HL-60 (cell line): ENCODE results near the gene C22orf39.

ENCODE experiments used
- DNase-seq, 2 experiments: peaks; one replicate each; pipeline ENCODE4 v3.0.0-alpha.2; 2010 to 2020; ENCODE audit warnings: low read depth in 1 of 2, low spot score in 1 of 2
- H3K27ac ChIP-seq: fragments of 250-450 bp; sonication (Bioruptor Pico); replicated peaks from 2 replicates; pipeline ENCODE4 v1.5.1; 2020; ENCODE audit warnings: mild to moderate bottlenecking, moderate library complexity
- H3K27me3 ChIP-seq: fragments of 250-450 bp; sonication (Bioruptor Pico); 2 replicates; pipeline ENCODE4 v1.5.1; 2021; ENCODE audit warnings: mild to moderate bottlenecking, moderate library complexity; ENCODE audit not compliant: insufficient read depth, poor library complexity, severe bottlenecking
- H3K4me3 ChIP-seq: replicated peaks from 2 replicates; pipeline ENCODE4 v1.5.1; 2011; ENCODE audit warnings: mild to moderate bottlenecking, control low read depth, low read length; ENCODE audit not compliant: insufficient read depth
- GABPA ChIP-seq: IDR thresholded peaks from 2 replicates; pipeline ENCODE4 v1.6.1; 2012; ENCODE audit warnings: low read depth
- POLR2AphosphoS5 ChIP-seq: IDR thresholded peaks from 2 replicates; pipeline ENCODE4 v1.6.1; 2012; ENCODE audit warnings: low read depth
- SPI1 ChIP-seq: IDR thresholded peaks from 2 replicates; pipeline ENCODE4 v1.6.1; 2012; ENCODE audit warnings: low read depth, mild to moderate bottlenecking, borderline replicate concordance
- TF ChIP-seq, protein P1 (sequence below): IDR thresholded peaks from 2 replicates; pipeline ENCODE4 v1.6.1; 2012; ENCODE audit warnings: low read depth; ENCODE audit not compliant: insufficient replicate concordance
- TF ChIP-seq, protein P2 (sequence below): IDR thresholded peaks from one replicate; pipeline ENCODE4 v1.5.1; 2011; ENCODE audit warnings: low read length, control low read depth, inconsistent platforms; ENCODE audit not compliant: insufficient read depth

C22orf39 gene

GRCh38 chr22:19483481-19484244, 36.2 kb upstream of the C22orf39 start:
- H3K27me3 ChIP-seq, result no peaks in the 10 kb centered on the region
- no peak for DNase-seq
- TF ChIP-seq, protein P1, sequence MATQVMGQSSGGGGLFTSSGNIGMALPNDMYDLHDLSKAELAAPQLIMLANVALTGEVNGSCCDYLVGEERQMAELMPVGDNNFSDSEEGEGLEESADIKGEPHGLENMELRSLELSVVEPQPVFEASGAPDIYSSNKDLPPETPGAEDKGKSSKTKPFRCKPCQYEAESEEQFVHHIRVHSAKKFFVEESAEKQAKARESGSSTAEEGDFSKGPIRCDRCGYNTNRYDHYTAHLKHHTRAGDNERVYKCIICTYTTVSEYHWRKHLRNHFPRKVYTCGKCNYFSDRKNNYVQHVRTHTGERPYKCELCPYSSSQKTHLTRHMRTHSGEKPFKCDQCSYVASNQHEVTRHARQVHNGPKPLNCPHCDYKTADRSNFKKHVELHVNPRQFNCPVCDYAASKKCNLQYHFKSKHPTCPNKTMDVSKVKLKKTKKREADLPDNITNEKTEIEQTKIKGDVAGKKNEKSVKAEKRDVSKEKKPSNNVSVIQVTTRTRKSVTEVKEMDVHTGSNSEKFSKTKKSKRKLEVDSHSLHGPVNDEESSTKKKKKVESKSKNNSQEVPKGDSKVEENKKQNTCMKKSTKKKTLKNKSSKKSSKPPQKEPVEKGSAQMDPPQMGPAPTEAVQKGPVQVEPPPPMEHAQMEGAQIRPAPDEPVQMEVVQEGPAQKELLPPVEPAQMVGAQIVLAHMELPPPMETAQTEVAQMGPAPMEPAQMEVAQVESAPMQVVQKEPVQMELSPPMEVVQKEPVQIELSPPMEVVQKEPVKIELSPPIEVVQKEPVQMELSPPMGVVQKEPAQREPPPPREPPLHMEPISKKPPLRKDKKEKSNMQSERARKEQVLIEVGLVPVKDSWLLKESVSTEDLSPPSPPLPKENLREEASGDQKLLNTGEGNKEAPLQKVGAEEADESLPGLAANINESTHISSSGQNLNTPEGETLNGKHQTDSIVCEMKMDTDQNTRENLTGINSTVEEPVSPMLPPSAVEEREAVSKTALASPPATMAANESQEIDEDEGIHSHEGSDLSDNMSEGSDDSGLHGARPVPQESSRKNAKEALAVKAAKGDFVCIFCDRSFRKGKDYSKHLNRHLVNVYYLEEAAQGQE, result no peak
- TF ChIP-seq GABPA, result no peak
- TF ChIP-seq POLR2AphosphoS5, result no peak
- TF ChIP-seq, protein P2, sequence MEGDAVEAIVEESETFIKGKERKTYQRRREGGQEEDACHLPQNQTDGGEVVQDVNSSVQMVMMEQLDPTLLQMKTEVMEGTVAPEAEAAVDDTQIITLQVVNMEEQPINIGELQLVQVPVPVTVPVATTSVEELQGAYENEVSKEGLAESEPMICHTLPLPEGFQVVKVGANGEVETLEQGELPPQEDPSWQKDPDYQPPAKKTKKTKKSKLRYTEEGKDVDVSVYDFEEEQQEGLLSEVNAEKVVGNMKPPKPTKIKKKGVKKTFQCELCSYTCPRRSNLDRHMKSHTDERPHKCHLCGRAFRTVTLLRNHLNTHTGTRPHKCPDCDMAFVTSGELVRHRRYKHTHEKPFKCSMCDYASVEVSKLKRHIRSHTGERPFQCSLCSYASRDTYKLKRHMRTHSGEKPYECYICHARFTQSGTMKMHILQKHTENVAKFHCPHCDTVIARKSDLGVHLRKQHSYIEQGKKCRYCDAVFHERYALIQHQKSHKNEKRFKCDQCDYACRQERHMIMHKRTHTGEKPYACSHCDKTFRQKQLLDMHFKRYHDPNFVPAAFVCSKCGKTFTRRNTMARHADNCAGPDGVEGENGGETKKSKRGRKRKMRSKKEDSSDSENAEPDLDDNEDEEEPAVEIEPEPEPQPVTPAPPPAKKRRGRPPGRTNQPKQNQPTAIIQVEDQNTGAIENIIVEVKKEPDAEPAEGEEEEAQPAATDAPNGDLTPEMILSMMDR, result no peak
- TF ChIP-seq SPI1, result no peak
- H3K27ac ChIP-seq, result no peak overlapping the region
- H3K4me3 ChIP-seq, result no peak overlapping the region

GRCh38 chr22:19482297-19482696, 34.8 kb upstream of the C22orf39 start:
- no peak for DNase-seq
- TF ChIP-seq, protein P1, result no peak
- no peak for TF ChIP-seq SPI1
- TF ChIP-seq, protein P2, result no peak
- TF ChIP-seq POLR2AphosphoS5, result no peak
- no peak for TF ChIP-seq GABPA
- Histone ChIP-seq H3K27me3 (no peaks in the 10 kb centered on the region), H3K27ac (no peak overlapping the region), H3K4me3 (no peak overlapping the region)

GRCh38 chr22:19480789-19481188, 33.3 kb upstream of the C22orf39 start:
- Histone ChIP-seq H3K4me3 (peak overlapping the region; percentile 100), H3K27me3 (no peaks in the 10 kb centered on the region), H3K27ac (peak overlapping the region; percentile 100)
- TF ChIP-seq GABPA, result no peak
- TF ChIP-seq, protein P1, result no peak
- TF ChIP-seq POLR2AphosphoS5, result no peak
- no peak for DNase-seq
